ENCODE data around the gene VAV2. TPM values are rescaled to one million over a fixed set of nuclear protein-coding genes. Genes with fewer than 3 reads are reported as not detected.
A peak's percentile ranks its signal among the peaks of the same experiment; 100 is the strongest.
"Not testable (repeated sequence)": the region's sequence is repeated elsewhere in the genome, so short reads cannot be mapped to it uniquely, and the experiment has no call there.

VAV2 gene
- total and polyA plus RNA-seq, 2 experiments from 2014 or later, result 10.8 to 15.3 TPM

GRCh38 chr9:133990366-133991213 lies 1.5 kb downstream of the VAV2 start:
- Histone ChIP-seq H3K9me3 (ENCODE audit: low read depth) (no peaks in the 10 kb centered on the region), H3K36me3 (no peaks in the 10 kb centered on the region), H3K4me3 (peak overlapping the region; percentile 91), H3K4me1 (ENCODE audit: low read depth) (peaks cover 5% of the 10 kb centered on the region), H3K27ac (no peak overlapping the region), H3K27me3 (no peaks in the 10 kb centered on the region)
- DNase-seq (ENCODE audit: low read depth in 1 of 2, low spot score in 1 of 2), result peak; percentile 40 to 70
- TF ChIP-seq CTCF (IDR thresholded peaks at IDR 0.05; ENCODE audit: low read depth, low read length), result no peak

DNA sequence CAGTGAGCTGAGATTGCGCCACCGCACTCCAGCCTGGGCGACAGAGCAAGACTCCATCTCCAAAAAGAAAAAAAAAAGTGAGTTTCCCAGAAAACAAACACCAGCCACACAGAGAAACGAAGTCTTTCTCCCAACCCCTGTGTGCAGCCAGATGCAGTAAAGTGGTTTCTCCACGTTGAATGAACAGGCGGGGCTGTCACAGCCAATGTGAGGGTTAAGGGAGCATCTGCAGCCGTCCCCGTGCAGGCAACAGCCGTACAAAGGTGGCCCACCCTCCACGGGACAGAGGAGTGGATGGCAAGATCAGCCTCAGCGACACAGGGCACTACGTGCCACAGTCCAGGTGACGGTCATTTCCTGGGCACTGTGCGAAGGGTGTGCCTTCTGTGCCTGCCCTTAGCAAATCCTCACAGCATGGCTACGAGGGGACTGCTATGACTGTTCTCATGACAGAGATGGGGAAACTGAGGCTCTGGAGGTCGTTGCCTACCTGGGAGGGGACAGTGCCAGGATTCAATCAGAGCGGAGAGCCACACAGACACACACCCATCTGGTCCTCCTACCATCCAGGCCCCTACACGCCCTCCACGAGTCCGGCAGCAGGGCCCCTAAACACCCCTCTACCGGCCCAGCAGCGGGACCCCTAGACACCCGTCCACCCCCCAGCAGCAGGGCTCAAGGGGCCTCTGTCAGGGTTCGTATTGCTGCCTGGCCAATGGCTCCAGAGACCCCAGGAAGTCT lies 2.3 kb downstream of the VAV2 start:
- no peaks in the 10 kb centered on the region for H3K27me3 ChIP-seq
- no peak overlapping the region for H3K27ac ChIP-seq
- no peaks in the 10 kb centered on the region for H3K36me3 ChIP-seq
- no peak for DNase-seq (ENCODE audit: low read depth in 1 of 2, low spot score in 1 of 2)
- no peaks in the 10 kb centered on the region for H3K9me3 ChIP-seq (ENCODE audit: low read depth)
- no peak for TF ChIP-seq CTCF (IDR thresholded peaks at IDR 0.05; ENCODE audit: low read depth, low read length)
- peaks cover 5% of the 10 kb centered on the region for H3K4me1 ChIP-seq (ENCODE audit: low read depth)
- no peak overlapping the region for H3K4me3 ChIP-seq

DNA sequence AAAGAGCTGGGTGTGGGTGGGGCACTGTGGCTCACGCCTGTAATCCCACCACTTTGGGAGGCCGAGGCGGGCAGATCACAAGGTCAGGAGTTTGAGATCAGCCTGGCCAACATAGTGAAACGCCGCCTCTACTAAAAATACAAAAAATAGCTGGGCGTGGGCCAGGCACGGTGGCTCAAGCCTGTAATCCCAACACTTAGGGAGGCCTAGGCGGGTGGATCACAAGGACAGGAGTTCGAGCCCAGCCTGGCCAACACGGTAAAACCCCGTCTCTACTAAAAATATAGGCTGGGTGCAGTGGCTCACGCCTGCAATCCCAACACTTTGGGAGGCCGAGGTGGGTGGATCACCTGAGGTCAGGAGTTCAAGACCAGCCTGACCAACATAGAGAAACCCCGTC lies 3.4 kb downstream of the VAV2 start:
- not testable (repeated sequence) for H3K9me3 ChIP-seq (ENCODE audit: low read depth); H3K36me3 ChIP-seq; H3K4me1 ChIP-seq (ENCODE audit: low read depth); H3K4me3 ChIP-seq; H3K27ac ChIP-seq; H3K27me3 ChIP-seq; DNase-seq (ENCODE audit: low read depth in 1 of 2, low spot score in 1 of 2)

GRCh38 chr9:133987946-133988665 lies 4.0 kb downstream of the VAV2 start:
- no peak overlapping the region for H3K4me3 ChIP-seq
- H3K4me1 ChIP-seq (ENCODE audit: low read depth), result peaks cover 5% of the 10 kb centered on the region
- no peaks in the 10 kb centered on the region for H3K36me3 ChIP-seq
- no peak for TF ChIP-seq CTCF (IDR thresholded peaks at IDR 0.05; ENCODE audit: low read depth, low read length)
- no peaks in the 10 kb centered on the region for H3K27me3 ChIP-seq
- no peak overlapping the region for H3K27ac ChIP-seq
- H3K9me3 ChIP-seq (ENCODE audit: low read depth), result no peaks in the 10 kb centered on the region
- no peak for DNase-seq (ENCODE audit: low read depth in 1 of 2, low spot score in 1 of 2)

GRCh38 chr9:133987446-133987788 lies 4.7 kb downstream of the VAV2 start:
- Histone ChIP-seq H3K4me3 (no peak overlapping the region), H3K9me3 (ENCODE audit: low read depth) (no peaks in the 10 kb centered on the region), H3K4me1 (ENCODE audit: low read depth) (peaks cover 5% of the 10 kb centered on the region), H3K36me3 (no peaks in the 10 kb centered on the region), H3K27me3 (no peaks in the 10 kb centered on the region), H3K27ac (no peak overlapping the region)
- no peak for TF ChIP-seq CTCF (IDR thresholded peaks at IDR 0.05; ENCODE audit: low read depth, low read length)
- DNase-seq (ENCODE audit: low read depth in 1 of 2, low spot score in 1 of 2), result no peak

Data from cardiac muscle cell (in vitro differentiated cells and primary cell).